Measurements from ENCODE around the gene MARK1. TPM values are rescaled to one million over a fixed set of nuclear protein-coding genes. Genes with fewer than 3 reads are reported as not detected.

Gene MARK1
- total RNA-seq, 4 donors from 2014 or later: 11.1 to 12.9 (median 11.9) TPM

DNA sequence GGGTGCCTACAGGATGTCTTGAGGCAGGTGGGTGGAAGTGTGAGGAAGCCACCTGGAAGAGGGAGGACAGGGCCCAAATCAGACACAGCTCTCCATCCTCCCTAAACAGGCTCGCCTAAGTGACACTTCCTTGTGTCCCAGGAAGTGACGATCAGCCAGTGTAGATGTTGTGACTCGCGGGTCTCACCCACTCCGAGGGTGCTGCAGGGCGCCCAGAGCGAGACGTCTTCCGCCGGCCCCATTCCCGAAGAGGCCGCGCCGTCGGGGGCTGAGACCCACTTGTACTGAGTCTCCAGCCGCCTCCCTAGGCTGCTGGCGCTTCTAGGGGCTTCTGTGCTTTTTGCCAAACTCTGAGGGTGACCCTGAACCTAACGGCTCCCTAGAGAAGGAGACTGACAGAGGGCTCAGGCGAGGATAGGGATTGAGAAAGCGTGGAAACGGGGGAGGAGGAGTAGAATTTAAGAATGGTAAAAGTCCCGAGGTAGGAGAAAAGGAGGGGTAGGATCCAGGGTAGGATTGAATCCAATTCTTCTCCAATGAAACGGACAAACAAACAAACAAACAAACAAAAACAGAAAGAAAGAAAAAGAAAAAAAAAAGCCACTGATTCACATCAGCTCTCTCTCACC lies 543 bp upstream of the MARK1 start:
- Histone ChIP-seq H3K9me3 (no peaks in the 10 kb centered on the region), H3K4me1 (peaks cover 0 to 12% (median 0%) of the 10 kb centered on the region in 4 donors), H3K27ac (peak overlapping the region; percentile 86 to 92 (median 88)), H3K36me3 (no peaks in the 10 kb centered on the region), H3K4me3 (peak overlapping the region; percentile 42 to 94 (median 69)), H3K27me3 (no peaks in the 10 kb centered on the region)
- TF ChIP-seq POLR2A (IDR thresholded peaks at IDR 0.05) (peak in 1 of 2 donors; percentile 49), EP300 (IDR thresholded peaks at IDR 0.05) (peak in 1 of 2 donors; percentile 82)
- TF ChIP-seq, protein P1, sequence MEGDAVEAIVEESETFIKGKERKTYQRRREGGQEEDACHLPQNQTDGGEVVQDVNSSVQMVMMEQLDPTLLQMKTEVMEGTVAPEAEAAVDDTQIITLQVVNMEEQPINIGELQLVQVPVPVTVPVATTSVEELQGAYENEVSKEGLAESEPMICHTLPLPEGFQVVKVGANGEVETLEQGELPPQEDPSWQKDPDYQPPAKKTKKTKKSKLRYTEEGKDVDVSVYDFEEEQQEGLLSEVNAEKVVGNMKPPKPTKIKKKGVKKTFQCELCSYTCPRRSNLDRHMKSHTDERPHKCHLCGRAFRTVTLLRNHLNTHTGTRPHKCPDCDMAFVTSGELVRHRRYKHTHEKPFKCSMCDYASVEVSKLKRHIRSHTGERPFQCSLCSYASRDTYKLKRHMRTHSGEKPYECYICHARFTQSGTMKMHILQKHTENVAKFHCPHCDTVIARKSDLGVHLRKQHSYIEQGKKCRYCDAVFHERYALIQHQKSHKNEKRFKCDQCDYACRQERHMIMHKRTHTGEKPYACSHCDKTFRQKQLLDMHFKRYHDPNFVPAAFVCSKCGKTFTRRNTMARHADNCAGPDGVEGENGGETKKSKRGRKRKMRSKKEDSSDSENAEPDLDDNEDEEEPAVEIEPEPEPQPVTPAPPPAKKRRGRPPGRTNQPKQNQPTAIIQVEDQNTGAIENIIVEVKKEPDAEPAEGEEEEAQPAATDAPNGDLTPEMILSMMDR (IDR thresholded peaks at IDR 0.05): no peak
- WGBS, 2 donors: 1 to 2% methylated on average over 18 to 23 of the region's 23 CpGs
- peak in 1 of 2 donors; percentile 24 for DNase-seq (ENCODE audit: low spot score in 2 of 2)

DNA sequence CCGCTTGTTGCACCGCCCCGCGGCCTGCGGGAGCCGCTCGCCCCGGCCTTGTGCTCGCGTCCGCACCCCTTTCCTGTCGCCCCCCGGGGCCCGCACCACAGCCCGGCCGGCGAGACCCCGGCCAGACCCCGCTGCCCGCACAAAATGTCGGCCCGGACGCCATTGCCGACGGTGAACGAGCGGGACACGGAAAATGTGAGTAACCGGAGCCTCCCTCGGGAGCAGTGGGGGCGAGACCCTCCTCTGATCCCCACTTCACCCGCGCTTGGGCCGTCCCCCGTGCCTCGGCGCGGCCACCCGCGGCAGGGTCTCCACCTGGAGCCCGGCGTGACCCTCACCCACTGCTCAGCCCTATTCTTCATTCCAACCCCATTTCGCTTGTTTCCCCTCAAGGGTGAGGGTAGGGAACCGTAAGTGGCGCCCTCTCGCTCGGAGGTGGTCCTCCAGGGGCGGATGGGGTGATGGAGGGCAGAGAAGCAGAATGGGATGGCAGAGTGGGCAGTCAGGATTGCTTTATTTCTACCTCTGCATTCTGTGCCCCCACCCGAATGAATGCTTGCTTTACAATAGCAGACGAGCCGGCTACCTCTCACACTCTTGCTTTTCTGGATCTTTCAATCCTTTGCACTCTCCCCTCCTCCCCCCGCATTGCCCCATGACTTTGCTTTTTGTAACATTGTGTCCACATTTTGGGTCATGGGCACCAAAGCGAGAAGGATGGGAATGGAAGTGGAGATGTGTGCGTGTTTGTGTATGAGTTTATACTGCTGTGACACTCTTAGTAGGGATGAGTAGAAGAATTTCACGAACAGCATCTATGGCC lies 954 bp downstream of the MARK1 start:
- H3K27me3 ChIP-seq: no peaks in the 10 kb centered on the region
- WGBS, 2 donors: 1% methylated on average over 29 to 55 of the region's 55 CpGs
- no peak for TF ChIP-seq POLR2A (IDR thresholded peaks at IDR 0.05)
- TF ChIP-seq, protein P1 (IDR thresholded peaks at IDR 0.05): no peak
- TF ChIP-seq EP300 (IDR thresholded peaks at IDR 0.05): no peak
- no peaks in the 10 kb centered on the region for H3K36me3 ChIP-seq
- peak overlapping the region; percentile 74 to 94 (median 85) for H3K4me3 ChIP-seq
- DNase-seq (ENCODE audit: low spot score in 2 of 2): peak in 1 of 2 donors; percentile 31
- H3K4me1 ChIP-seq: peaks cover 0 to 12% (median 0%) of the 10 kb centered on the region in 4 donors
- H3K9me3 ChIP-seq: peaks cover 0 to under 1% (median 0%) of the 10 kb centered on the region in 4 donors
- peak overlapping the region; percentile 83 to 92 (median 86) for H3K27ac ChIP-seq

DNA sequence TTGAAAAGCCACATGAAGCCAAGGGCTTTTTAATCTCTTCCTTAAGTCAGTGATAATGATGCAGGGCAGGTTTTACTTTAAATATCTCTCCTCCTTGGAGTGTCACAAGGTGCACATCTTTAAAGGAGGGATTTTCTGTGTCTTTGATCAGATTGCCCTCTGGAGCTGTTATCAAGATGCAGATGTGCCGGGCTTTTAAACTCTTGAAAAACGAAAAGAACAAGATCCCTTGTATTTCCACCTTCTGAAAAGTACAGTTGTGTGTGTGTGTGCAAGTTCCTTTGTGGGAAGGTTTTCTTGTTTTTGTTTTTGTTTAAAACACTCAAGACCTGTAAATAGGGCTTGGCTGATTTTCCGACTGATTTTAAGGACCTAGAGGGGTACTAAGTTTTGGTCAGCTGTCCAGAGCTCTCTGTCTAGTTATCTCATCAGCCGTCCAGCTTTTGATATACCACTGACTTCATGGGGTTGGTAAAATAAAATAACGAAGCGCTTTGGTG lies 1.6 kb downstream of the MARK1 start:
- Histone ChIP-seq H3K27me3 (no peaks in the 10 kb centered on the region), H3K4me1 (peaks cover 0 to 12% (median 0%) of the 10 kb centered on the region in 4 donors), H3K27ac (peak overlapping the region in 3 of 4 donors; percentile 83 to 86 (median 86)), H3K4me3 (peak overlapping the region; percentile 74 to 94 (median 85)), H3K36me3 (no peaks in the 10 kb centered on the region), H3K9me3 (peaks cover 0 to 7% (median 0%) of the 10 kb centered on the region in 4 donors)
- no peak for DNase-seq (ENCODE audit: low spot score in 2 of 2)
- TF ChIP-seq POLR2A (IDR thresholded peaks at IDR 0.05): no peak
- no peak for TF ChIP-seq EP300 (IDR thresholded peaks at IDR 0.05)
- TF ChIP-seq, protein P1 (IDR thresholded peaks at IDR 0.05): no peak
- 21 to 30% methylated on average over 6 of the region's 6 CpGs for WGBS, 2 donors

DNA sequence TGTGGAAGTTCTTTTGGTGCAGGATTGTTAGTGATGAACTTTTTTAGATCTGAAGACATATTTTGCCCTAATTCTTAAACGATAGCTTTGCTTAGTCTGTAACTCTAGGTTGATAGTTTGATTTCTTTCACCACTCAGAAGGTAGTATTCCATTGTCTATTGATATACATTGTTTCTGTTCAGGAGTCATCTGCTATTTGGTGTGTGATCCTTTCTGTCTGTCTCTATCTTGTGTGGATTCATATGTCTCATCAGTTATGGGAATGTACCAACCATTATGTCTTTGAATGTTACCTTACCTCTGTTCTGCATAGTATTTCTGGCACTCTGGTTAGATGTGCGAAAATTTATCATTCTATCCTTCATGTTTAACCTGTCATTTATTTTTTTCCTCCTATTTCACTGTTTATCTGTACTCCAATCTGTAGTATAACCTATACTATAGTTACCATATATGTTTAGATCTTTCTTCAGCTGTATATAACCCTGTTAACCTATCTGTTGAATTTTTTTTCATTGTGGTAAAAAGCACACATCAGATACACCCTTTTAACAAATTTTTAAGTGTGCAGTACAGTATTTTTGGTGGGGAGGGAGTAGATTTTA lies 5.7 kb downstream of the MARK1 start:
- DNase-seq (ENCODE audit: low spot score in 2 of 2): no peak
- Histone ChIP-seq H3K9me3 (peaks cover 0 to 9% (median 0%) of the 10 kb centered on the region in 4 donors), H3K27ac (no peak overlapping the region), H3K27me3 (no peaks in the 10 kb centered on the region), H3K4me1 (peaks cover 0 to 4% (median 0%) of the 10 kb centered on the region in 4 donors), H3K4me3 (no peak overlapping the region), H3K36me3 (no peaks in the 10 kb centered on the region)
- TF ChIP-seq, protein P1 (IDR thresholded peaks at IDR 0.05): no peak
- no peak for TF ChIP-seq EP300 (IDR thresholded peaks at IDR 0.05)
- no peak for TF ChIP-seq POLR2A (IDR thresholded peaks at IDR 0.05)
- 94 to 95% methylated on average over 2 of the region's 2 CpGs for WGBS, 2 donors

Data from tibial nerve (tissue), 4 donors.